ENCODE results near the gene SCYL1.

SCYL1 gene

DNA sequence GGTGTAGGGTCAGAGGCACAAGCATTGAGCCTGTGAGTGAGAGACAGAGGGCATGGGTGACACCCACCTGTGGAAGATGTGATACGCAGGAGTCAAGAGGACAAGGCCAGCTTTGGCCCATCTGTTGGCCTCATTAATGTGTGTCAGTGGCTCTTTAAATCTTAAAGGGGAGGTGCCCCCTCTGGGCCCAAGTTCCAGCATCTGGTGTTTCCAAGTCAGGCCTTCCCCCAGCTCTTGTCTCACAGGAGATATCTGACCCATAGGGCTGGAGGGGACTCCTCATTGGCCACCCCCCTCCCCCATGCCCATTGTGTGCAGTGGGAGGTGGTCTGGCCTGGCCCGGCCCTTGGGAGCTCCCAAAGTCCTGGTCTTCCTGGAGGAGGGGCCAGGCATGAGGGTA, 61.8 kb downstream of the SCYL1 start:
- FAIRE-seq, result no peak
